Stomach (tissue), 4 donors: ENCODE measurements around the gene PRKG1.

Source experiments
- CTCF ChIP-seq, 7 experiments: fragments of 450-650 bp in 4 of 7; fragments of 200-600 bp in 3 of 7; sonication (generic) in 3 of 7; IDR thresholded peaks; one replicate each; pipeline ENCODE4 v1.5.1; 2016 to 2019; ENCODE audit warnings: antibody characterized with exemption in 7 of 7, control low read depth in 2 of 7, mild to moderate bottlenecking in 1 of 7
- POLR2A ChIP-seq, 4 donors: fragments of 450-650 bp; IDR thresholded peaks; one replicate each; pipeline ENCODE4 v1.6.1; 2016; ENCODE audit warnings: antibody characterized with exemption in 4 of 4, control low read depth in 2 of 4, mild to moderate bottlenecking in 1 of 4, moderate library complexity in 1 of 4
- POLR2AphosphoS5 ChIP-seq, 3 donors: sonication (generic); formaldehyde crosslinking; IDR thresholded peaks; one replicate each; pipeline ENCODE4 v1.6.1; 2016; ENCODE audit warnings: antibody characterized with exemption in 3 of 3

GRCh38 chr10:51617576-51618235 is 543.4 kb downstream of the PRKG1 start:
- TF ChIP-seq POLR2A (IDR thresholded peaks at IDR 0.05) (no peak), POLR2AphosphoS5 (IDR thresholded peaks at IDR 0.05) (no peak), CTCF (IDR thresholded peaks at IDR 0.05) (no peak)
